GM12891 (cell line): ENCODE data around the gene PDZRN3.

ENCODE experiments used
- POLR2A ChIP-seq: IDR thresholded peaks from 2 replicates; pipeline ENCODE4 v1.6.1; 2011; ENCODE audit warnings: low read depth, low read length, control low read depth
- POLR2AphosphoS5 ChIP-seq: IDR thresholded peaks from 2 replicates; pipeline ENCODE4 v1.6.1; 2011; ENCODE audit warnings: low read depth, low read length, control low read depth

DNA sequence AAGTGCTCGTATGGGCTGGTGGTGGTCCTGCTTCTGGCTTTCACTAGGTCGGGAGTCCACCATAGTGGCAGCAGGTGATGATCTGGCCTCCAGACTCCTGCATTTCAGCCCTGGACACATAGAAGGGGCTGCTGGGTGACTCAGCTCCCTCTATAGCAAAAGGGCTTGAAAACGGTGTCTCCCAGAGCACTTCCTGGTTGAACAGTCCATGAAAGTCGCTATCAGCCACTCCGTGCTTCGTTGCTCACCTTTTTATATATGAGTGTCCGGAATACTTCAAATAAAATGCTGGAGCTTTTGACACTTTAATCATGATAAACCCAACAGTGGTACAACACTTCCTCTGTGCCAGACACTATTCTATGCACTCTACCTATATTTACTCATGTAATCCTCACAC is 213.2 kb downstream of the PDZRN3 start:
- TF ChIP-seq POLR2AphosphoS5 (no peak), POLR2A (no peak)
